Measurements from ENCODE around the gene CDK5RAP2. TPM values are rescaled to one million over a fixed set of nuclear protein-coding genes. Genes with fewer than 3 reads are reported as not detected.

CDK5RAP2 gene
- polyA plus RNA-seq, 1 donor: 75.8 TPM

- no peak for DNase-seq
Measured at GRCh38 chr9:120351106-120351505, 228.9 kb downstream of the CDK5RAP2 start.

- no peak for DNase-seq
Measured at GRCh38 chr9:120350596-120350995, 229.4 kb downstream of the CDK5RAP2 start.

- DNase-seq: no peak
Measured at GRCh38 chr9:120348951-120349429, 231.0 kb downstream of the CDK5RAP2 start.

DNA sequence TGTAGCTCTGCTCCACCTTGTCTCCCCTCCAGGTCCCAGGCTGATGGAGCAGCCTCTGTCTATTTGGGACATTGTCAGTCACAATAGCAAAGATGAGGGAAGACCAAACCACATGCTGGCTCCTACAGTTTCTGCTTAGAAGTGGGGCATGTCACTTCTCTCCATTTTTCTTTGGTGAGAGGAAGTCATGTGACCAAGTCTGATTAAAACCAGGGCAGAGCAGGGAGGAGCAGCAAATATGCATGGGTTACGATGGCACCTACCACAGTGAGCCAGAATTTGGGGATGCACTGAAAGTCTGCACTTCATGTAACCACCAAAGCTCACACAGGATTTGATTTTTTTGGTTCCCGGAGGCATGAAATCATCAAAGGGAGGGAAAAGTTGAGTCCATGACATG lies 234.6 kb downstream of the CDK5RAP2 start:
- DNase-seq: no peak

- DNase-seq: no peak
Measured at GRCh38 chr9:120344230-120344629, 235.7 kb downstream of the CDK5RAP2 start.

- no peak for DNase-seq
Measured at GRCh38 chr9:120343416-120343815, 236.6 kb downstream of the CDK5RAP2 start.

Other genes starting within 250 kb of the CDK5RAP2 start
- 19.4 TPM for gene MEGF9, start 134.3 kb upstream of the CDK5RAP2 start, polyA plus RNA-seq (ENCODE audit: insufficient read length)
- 54.2 TPM for gene FBXW2, start 213.2 kb upstream of the CDK5RAP2 start, polyA plus RNA-seq (ENCODE audit: insufficient read length)

Data from left kidney (tissue), 2 donors.